GM21381 (cell line): ENCODE data around the gene KRT1.
"Not testable (repeated sequence)": the region's sequence is repeated elsewhere in the genome, so short reads cannot be mapped to it uniquely, and the experiment has no call there.

Experiments used
- ATAC-seq: cut with Tn5 transposase; IDR thresholded peaks from one replicate; pipeline ENCODE4 v1.9.1; 2021; ENCODE audit warnings: mild to moderate bottlenecking, moderate library complexity; ENCODE audit not compliant: unreplicated experiment

KRT1 gene

DNA sequence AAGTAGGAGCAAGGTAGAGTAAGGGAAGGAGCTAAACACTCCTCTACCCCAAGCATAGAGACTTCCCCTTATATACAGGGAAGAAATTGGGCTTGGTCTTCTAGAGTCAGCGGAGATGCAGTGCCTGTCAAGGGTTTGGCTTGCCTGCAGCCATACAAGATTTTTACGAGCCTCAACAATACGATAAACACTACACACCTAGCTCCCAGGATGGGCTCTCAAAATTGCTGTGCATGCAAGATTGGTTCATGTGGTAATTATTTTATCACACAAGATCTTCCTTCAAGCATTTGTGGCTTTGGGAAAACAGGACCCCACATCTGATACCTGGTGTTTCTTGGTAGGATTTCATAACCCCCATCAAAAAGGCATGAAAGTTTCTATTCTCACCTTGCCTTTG is at the start of gene KRT1:
Gene KRT1 (minus strand): TSS at position 45 of the 400 bp plus-strand sequence. CDS start 59 bp downstream, outside the sequence.
- ATAC-seq: no peak

DNA sequence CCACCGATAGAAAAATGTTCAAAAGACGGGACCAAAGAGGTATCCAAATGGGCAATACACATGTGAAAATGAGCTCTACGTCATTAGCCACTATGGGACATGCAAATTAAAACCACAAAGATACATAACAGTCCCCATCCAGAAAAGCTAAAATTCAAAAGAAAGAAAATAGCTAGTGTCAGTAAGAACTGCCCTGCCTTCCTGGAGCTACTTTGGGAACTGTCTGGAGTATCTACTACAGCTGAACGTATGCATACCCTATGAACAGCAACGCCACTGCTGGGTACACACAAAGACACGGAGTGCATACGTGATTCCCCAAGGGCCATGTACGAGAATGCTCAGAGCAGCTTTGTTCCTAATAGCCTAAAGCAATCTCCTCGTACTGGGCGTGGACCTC is 48.9 kb upstream of the KRT1 start:
- ATAC-seq: no peak

GRCh38 chr12:52728374-52728773 is 48.2 kb upstream of the KRT1 start:
- ATAC-seq: no peak

DNA sequence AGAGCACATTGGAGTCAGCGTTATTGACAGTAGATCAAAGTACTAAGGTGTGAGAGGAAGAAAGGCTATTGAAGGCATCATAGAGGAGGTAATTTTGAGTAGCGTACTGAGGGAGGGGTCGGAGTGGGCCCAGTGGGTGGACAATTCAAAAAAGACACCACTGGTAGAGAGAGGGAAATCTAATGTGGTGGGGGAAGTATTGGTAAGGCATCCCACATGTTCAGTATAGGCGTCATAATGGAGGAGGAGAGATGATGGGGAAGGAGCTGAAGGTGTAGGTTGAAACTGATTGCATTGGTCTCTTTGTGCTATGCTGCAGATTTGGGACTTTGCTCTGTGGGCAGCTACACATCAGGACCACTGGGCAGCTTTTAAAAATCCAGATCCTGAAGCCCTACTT is 46.8 kb upstream of the KRT1 start:
- ATAC-seq: no peak

- ATAC-seq: no peak
These were observed 46.2 kb upstream of the KRT1 start for GRCh38 chr12:52726451-52726850.

- ATAC-seq: no peak
These were observed 44.2 kb upstream of the KRT1 start for GRCh38 chr12:52724384-52724783.

DNA sequence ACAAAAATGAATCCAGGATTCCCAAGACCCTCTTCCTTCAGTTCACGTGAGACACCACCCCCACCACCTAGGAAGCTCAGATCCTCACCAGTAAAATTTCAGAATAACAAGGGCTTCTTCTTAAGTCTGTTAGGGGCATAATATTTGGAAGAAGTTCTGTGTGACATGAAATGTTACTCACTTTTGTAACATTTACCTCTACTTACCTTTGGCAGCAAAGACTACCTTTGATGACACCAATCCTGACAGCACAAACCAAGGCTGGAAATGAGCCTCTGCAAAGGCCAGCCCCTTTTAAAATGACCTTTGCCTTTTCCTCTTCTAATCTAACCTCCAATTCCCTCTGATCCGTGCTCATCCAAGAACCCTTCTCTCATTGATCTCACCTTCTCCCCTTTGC is 42.5 kb upstream of the KRT1 start:
- no peak for ATAC-seq

DNA sequence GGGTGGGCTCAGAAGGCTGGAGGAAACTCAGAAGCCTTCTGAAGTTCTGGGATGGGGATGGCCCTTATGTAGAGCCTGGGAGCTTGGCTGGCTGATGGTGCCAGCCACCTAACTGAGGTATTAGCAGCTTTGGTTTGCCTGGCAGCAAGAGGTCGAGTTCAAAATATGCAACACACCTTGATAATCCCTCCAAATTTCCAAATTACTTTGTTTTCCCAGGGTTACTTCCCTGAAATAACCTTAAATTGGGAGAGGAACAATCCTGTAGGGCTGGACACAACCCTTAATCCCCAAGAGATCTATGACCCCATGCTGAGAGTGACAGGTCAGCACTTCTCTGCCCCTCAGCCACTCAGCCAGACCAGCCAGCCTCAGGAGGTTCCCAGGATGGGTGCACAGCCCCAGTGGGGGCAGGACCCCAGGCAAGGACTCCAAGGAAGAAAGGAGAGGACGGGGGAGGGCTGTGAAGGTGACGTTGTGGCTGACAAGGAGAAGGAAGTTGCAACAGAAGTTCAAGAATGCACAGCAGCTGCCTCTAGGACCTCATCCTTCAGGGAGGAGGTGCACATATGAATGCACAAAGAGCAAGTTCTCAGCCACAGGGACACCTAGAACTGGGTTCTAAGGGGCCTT is 41.7 kb upstream of the KRT1 start:
- no peak for ATAC-seq

GRCh38 chr12:52720365-52720886 is 40.2 kb upstream of the KRT1 start:
- ATAC-seq: no peak

DNA sequence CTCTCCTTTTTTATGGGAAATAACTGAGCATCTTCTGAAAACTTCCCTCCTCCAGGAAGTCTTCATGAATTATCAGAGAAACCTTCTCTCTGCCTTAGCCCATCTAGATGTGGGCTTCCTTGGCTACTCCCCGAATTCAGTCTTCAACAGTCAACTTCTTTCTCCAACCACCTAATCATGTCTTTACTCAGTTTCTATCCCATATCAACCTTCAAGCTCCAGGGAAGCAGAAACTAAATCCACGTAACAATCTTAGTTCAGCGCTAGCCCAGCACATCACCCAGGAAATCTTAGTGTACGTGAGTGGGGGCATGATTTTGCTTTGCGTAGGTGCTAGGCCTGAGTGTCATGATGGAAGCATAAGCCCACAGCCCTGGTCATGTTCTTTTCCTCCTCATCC is 35.9 kb upstream of the KRT1 start:
- ATAC-seq: no peak

DNA sequence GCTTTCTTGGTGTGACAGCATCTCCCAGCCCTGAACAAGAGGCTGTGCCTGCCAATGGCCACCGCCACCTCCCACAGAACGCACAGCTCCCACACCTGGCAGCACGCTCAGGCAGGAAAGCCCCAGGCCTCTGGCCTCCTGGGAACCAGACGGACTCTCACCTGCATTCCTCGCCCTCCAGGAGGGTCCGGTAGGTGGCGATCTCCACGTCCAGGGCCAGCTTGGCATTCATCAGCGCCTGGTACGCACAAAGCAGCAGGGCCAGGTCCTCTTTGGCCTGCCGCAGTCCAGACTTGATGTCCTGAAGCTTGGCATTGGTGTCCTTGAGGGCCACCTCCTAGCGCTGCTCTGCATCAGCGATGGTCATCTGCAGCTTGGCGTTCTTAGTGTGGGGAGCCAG is 35.2 kb upstream of the KRT1 start:
- no peak for ATAC-seq

DNA sequence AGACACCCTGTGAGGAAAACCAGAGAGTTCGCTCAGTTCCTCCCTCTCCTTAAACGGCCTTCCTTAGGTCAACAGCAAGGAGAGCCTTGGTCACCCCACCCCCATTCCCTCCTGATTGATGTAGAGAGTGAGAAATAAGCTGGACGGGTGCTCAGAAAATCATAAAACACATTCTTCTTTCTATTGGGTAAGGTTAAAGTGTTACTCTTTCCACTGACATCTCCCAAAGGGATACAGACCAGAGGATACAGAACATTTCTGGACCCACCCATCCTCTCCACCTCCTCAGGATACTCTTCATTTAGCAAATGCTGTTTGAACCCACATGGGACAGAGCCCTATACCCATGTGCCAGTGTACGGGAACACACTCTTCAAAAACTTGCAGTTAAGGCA is 34.7 kb upstream of the KRT1 start:
- ATAC-seq: no peak

DNA sequence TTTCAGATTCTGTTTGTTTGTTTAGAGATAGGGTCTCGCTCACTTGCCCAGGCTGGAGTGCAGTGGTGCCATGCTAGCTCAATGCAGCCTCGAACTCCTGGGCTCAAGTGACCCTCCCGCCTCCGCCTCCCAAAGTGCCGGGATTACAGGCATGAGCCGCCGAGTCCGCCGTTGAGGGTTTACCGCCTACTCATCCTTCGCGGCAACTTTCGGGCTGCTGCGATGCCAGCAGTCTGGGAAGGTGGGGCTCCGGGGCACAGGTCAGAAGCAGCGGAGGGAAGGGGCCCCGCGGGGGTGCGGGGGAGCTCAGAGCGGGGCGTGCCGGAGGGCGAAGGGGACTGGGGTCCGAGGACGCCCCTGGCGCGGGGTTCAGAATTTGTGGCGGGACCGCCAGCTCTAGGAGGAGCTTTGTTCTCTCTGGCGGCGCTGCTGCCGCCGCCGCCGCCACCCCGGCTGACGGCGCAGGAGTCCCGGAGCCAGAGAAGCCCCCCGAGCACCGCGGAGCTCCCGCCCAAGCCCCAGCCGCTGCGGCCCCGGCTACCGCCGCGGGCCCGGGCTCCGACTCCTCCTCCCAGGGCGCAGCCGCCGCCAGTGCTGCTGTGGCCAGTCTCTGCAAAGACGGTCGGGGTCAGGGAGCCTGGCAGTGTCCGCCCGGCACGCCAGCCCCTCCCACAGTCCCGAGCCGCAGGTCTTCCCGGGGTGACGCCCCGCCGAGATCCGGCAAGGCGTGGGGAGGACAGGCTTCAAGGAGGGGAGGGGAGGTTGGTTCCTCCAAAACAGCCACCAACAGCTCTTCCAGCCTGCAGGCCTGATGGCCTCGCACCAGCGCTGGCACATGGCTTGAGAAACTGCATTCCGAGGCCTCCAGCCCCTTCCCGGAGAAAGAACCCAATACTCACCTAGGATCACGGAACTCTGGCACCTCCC is 34.0 kb upstream of the KRT1 start:
- ATAC-seq: no peak

DNA sequence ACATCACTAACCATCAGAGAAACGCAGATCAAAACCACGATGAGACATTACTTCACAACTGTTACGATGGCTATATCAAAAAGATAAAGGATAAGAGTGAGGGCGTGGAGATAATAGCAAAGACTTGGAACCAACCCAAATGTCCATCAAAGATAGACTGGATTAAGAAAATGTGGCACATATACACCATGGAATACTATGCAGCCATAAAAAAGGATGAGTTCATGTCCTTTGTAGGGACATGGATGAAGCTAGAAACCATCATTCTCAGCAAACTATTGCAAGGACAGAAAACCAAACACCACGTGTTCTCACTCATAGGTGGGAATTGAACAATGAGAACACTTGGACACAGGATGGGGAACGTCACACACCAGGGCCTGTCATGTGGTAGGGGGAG is 31.9 kb upstream of the KRT1 start:
- ATAC-seq: not testable (repeated sequence)

DNA sequence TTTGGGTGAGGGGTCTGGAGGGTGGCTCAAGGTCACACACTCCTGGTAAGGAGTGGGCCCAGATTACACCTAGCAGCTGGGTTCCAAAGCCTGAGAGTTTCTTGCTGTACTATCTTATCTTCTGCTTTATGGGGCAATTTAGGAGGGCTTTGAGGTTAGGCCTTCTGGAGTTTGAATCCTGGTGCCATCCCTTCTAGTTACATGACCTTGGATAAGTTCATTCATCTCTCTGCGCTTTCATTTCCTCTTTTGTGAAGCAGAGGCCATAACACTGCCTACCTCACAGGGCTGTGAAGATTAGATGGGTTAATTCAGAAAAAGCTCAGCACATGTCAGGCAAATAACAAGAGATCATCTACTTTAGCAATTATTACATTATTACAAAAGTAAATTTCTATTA is 30.5 kb upstream of the KRT1 start:
- no peak for ATAC-seq

- no peak for ATAC-seq
These were observed 27.8 kb upstream of the KRT1 start for GRCh38 chr12:52708010-52708409.

- no peak for ATAC-seq
These were observed 24.3 kb upstream of the KRT1 start for GRCh38 chr12:52704464-52704863.

- no peak for ATAC-seq
These were observed 23.7 kb upstream of the KRT1 start for GRCh38 chr12:52703878-52704277.

GRCh38 chr12:52703424-52703823 is 23.2 kb upstream of the KRT1 start, which contains the start of gene KRT77:
KRT77 (minus strand) TSS chr12:52703524; CDS start chr12:52703434, 90 bp downstream.
- ATAC-seq: no peak

DNA sequence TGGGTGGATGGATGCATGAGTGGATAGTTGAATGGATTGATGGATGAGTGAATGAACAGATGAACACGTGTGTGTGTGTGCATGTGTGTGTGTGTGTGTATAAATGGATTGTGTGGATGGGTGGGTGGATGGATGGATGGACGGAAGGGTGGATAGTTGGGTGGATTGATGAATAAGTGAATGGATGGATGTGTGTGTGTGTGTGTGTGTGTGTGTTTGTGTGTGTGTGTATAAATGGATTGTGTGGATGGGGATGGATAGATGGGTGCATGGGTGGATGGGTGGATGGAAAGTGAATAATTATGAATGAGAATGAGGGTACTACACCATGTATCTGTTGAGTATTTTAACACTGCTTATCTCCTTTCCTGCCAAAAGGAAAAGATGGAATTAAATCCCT is 22.1 kb upstream of the KRT1 start:
- ATAC-seq: no peak

DNA sequence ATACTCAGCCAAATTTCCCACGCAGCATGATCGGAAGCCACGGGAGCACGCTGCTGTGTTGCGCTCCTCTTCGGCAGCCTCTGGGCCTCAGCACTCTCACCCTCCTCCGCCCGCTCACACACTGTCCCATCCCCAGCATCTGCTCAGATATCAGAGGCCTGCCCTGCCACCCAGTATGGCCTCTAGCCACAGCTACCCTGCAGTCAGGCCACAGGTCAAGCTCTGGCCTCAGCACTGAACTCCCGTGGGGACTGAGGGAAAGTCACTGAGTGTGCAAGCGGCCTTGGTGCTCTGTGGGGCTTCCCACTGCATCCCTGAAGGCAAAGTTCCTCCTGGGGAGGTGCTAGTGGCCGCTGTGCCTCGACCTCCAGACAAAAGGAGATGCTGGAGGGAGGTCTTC is 21.1 kb upstream of the KRT1 start:
- no peak for ATAC-seq

- ATAC-seq: no peak
These were observed 19.8 kb upstream of the KRT1 start for GRCh38 chr12:52699960-52700359.
